Testis (tissue), 2 donors: ENCODE results near the gene C1QTNF7.

Source experiments
- POLR2A ChIP-seq: fragments of 450-650 bp; IDR thresholded peaks from one replicate; pipeline ENCODE4 v1.6.1; 2017; ENCODE audit warnings: antibody characterized with exemption, mild to moderate bottlenecking, moderate library complexity
- TF ChIP-seq, protein P1 (sequence below), 3 experiments: fragments of 450-650 bp in 2 of 3; fragments of 200-600 bp in 1 of 3; sonication (generic) in 1 of 3; IDR thresholded peaks; one replicate each; pipeline ENCODE4 v1.5.1; 2016 to 2019; ENCODE audit warnings: antibody characterized with exemption in 3 of 3, mild to moderate bottlenecking in 2 of 3, moderate library complexity in 1 of 3

GRCh38 chr4:15392053-15392805 is 35.6 kb upstream of the C1QTNF7 start:
- TF ChIP-seq, protein P1, sequence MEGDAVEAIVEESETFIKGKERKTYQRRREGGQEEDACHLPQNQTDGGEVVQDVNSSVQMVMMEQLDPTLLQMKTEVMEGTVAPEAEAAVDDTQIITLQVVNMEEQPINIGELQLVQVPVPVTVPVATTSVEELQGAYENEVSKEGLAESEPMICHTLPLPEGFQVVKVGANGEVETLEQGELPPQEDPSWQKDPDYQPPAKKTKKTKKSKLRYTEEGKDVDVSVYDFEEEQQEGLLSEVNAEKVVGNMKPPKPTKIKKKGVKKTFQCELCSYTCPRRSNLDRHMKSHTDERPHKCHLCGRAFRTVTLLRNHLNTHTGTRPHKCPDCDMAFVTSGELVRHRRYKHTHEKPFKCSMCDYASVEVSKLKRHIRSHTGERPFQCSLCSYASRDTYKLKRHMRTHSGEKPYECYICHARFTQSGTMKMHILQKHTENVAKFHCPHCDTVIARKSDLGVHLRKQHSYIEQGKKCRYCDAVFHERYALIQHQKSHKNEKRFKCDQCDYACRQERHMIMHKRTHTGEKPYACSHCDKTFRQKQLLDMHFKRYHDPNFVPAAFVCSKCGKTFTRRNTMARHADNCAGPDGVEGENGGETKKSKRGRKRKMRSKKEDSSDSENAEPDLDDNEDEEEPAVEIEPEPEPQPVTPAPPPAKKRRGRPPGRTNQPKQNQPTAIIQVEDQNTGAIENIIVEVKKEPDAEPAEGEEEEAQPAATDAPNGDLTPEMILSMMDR (IDR thresholded peaks at IDR 0.05): no peak
- no peak for TF ChIP-seq POLR2A
